ENCODE measurements around the gene CMSS1.

DNA sequence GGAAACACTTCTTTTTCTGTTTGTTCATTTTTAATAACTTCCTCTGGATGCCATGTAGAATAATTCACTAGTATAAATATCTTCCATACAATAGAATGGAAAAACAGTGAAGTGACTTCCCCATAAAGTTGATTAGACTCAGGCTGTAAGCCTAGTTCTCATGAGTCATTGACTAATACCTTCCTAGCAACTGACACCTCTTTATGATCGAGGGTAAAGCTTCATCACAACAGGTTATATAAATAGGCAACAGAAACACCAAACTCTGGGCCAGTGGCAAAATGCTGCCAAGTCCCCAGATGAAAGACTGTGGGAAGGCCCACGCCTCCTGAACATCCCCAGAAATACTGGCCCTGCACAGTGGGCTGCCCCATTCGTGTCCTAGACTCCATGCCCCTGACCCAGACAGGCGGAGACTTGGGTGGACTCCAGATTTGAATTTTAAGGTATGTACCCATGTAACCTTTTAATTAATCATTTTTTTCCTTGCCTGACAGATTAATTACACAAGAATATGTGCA, 371.8 kb downstream of the CMSS1 start:
- TF ChIP-seq, protein P1, sequence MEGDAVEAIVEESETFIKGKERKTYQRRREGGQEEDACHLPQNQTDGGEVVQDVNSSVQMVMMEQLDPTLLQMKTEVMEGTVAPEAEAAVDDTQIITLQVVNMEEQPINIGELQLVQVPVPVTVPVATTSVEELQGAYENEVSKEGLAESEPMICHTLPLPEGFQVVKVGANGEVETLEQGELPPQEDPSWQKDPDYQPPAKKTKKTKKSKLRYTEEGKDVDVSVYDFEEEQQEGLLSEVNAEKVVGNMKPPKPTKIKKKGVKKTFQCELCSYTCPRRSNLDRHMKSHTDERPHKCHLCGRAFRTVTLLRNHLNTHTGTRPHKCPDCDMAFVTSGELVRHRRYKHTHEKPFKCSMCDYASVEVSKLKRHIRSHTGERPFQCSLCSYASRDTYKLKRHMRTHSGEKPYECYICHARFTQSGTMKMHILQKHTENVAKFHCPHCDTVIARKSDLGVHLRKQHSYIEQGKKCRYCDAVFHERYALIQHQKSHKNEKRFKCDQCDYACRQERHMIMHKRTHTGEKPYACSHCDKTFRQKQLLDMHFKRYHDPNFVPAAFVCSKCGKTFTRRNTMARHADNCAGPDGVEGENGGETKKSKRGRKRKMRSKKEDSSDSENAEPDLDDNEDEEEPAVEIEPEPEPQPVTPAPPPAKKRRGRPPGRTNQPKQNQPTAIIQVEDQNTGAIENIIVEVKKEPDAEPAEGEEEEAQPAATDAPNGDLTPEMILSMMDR (IDR thresholded peaks at IDR 0.05), result no peak
- TF ChIP-seq POLR2AphosphoS5 (IDR thresholded peaks at IDR 0.05; ENCODE audit: low read depth, low read length), result no peak
- TF ChIP-seq SIN3A (IDR thresholded peaks at IDR 0.05; ENCODE audit: borderline replicate concordance, insufficient read depth, low read depth, low read length), result no peak
